ENCODE data around the gene DMGDH. TPM values are rescaled to one million over a fixed set of nuclear protein-coding genes. Genes with fewer than 3 reads are reported as not detected.

The DMGDH gene
- total and polyA plus RNA-seq, 4 donors, result 28.9 to 130 (median 48.5) TPM

DNA sequence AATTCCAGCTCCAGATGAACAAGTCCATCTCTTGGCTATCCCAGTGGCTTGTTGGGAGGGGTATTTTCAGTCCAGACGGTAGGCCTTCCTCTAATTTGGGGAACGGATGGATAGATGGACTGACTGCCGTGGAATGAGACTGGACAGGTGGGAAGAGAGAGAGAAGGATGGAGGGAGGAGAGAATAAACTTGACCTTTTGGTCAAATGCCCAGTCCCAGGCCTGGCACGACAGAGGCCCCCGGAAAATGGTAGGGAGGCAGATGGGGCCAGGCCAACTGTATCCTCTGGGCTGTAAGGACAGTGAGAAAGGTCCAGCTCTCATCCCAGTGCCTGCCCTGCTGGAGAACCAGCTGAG is 43.2 kb upstream of the DMGDH start:
- no peak for DNase-seq (ENCODE audit: low spot score)
- Histone ChIP-seq H3K27ac (ENCODE audit: low read depth in 1 of 2, low read length in 2 of 2) (peak overlapping the region; percentile 76 to 81), H3K4me1 (ENCODE audit: control insufficient read depth in 4 of 4, insufficient read depth in 4 of 4, low read length in 3 of 4) (peaks cover 5 to 68% (median 44%) of the 10 kb centered on the region in 4 donors), H3K9me3 (ENCODE audit: control insufficient read depth in 4 of 4, low read length in 3 of 4) (no peaks in the 10 kb centered on the region), H3K4me3 (ENCODE audit: low read depth in 1 of 3, low read length in 3 of 3) (peak overlapping the region; percentile 74 to 95 (median 75)), H3K36me3 (ENCODE audit: control insufficient read depth in 4 of 4, insufficient read depth in 3 of 4, low read depth in 1 of 4, low read length in 3 of 4) (peaks cover 1 to 12% (median 9%) of the 10 kb centered on the region in 4 donors), H3K9ac (ENCODE audit: low read depth in 1 of 2, low read length in 2 of 2) (peak overlapping the region; percentile 65 to 91), H3K27me3 (ENCODE audit: control insufficient read depth in 4 of 4, insufficient read depth in 4 of 4, low read length in 3 of 4) (no peaks in the 10 kb centered on the region)
- TF ChIP-seq, protein P1, sequence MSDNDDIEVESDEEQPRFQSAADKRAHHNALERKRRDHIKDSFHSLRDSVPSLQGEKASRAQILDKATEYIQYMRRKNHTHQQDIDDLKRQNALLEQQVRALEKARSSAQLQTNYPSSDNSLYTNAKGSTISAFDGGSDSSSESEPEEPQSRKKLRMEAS (IDR thresholded peaks at IDR 0.05), result no peak
- TF ChIP-seq SP1 (IDR thresholded peaks at IDR 0.05) (peak; percentile 12), HNF4A (conservative IDR thresholded peaks at IDR 0.05) (peak in 1 of 2 donors; percentile 6)
- WGBS, result 18% methylated on average over 5 of the region's 5 CpGs

DNA sequence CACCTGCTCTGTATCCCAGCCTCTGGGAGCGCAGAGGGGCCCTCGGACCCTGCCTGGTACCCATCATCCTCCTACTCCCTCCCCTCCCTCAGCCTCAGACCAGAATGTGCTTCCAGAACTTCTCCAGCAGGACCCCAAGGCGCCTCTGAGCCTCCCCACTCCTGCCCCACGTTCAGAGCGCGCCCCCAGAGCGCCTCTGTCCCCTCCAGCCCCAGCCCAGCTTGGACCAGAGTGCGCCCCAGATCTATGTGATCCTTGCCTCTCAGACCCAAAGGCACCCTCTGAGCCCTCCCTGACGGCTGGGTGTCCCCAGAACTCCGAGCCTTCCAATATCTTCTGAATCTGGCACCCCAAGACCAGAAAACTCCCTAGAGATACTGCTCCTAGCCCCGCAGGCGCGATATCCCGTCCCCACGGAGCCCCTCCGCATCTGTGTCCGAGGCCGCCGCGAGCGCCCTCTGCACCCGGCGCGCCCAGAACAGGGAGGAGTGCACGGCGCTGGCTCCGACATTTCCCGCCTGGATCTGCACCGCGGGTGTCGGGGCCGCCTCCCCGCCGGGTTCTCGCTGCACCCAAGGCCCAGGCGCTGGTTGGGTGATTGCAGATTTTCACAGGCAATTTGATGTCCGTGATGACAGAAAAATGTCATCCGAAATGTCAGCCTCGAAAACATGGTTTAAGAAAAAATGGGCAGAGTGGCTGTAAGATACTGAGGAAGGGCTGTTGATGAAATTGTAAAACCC is 42.7 kb upstream of the DMGDH start:
- peak overlapping the region; percentile 76 to 81 for H3K27ac ChIP-seq (ENCODE audit: low read depth in 1 of 2, low read length in 2 of 2)
- peaks cover 5 to 73% (median 46%) of the 10 kb centered on the region in 4 donors for H3K4me1 ChIP-seq (ENCODE audit: control insufficient read depth in 4 of 4, insufficient read depth in 4 of 4, low read length in 3 of 4)
- TF ChIP-seq EGR1 (IDR thresholded peaks at IDR 0.05; ENCODE audit: low read depth in 2 of 2) (no peak), RXRA (IDR thresholded peaks at IDR 0.05) (no peak), HNF4A (conservative IDR thresholded peaks at IDR 0.05) (no peak), FOXA2 (IDR thresholded peaks at IDR 0.05) (no peak), GABPA (IDR thresholded peaks at IDR 0.05 in 1 of 2, conservative IDR thresholded peaks at IDR 0.05 in 1 of 2) (no peak), YY1 (IDR thresholded peaks at IDR 0.05) (no peak), FOXA1 (IDR thresholded peaks at IDR 0.05) (no peak)
- TF ChIP-seq, protein P2, sequence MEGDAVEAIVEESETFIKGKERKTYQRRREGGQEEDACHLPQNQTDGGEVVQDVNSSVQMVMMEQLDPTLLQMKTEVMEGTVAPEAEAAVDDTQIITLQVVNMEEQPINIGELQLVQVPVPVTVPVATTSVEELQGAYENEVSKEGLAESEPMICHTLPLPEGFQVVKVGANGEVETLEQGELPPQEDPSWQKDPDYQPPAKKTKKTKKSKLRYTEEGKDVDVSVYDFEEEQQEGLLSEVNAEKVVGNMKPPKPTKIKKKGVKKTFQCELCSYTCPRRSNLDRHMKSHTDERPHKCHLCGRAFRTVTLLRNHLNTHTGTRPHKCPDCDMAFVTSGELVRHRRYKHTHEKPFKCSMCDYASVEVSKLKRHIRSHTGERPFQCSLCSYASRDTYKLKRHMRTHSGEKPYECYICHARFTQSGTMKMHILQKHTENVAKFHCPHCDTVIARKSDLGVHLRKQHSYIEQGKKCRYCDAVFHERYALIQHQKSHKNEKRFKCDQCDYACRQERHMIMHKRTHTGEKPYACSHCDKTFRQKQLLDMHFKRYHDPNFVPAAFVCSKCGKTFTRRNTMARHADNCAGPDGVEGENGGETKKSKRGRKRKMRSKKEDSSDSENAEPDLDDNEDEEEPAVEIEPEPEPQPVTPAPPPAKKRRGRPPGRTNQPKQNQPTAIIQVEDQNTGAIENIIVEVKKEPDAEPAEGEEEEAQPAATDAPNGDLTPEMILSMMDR (IDR thresholded peaks at IDR 0.05; ENCODE audit: low read depth, low read length, missing input control), result no peak
- DNase-seq (ENCODE audit: low spot score), result peak; percentile 44
- 4% methylated on average over 39 of the region's 39 CpGs for WGBS
- peaks cover 1 to 12% (median 6%) of the 10 kb centered on the region in 4 donors for H3K36me3 ChIP-seq (ENCODE audit: control insufficient read depth in 4 of 4, insufficient read depth in 3 of 4, low read depth in 1 of 4, low read length in 3 of 4)
- no peaks in the 10 kb centered on the region for H3K9me3 ChIP-seq (ENCODE audit: control insufficient read depth in 4 of 4, low read length in 3 of 4)
- peak overlapping the region; percentile 65 to 91 for H3K9ac ChIP-seq (ENCODE audit: low read depth in 1 of 2, low read length in 2 of 2)
- peak overlapping the region; percentile 74 to 95 (median 75) for H3K4me3 ChIP-seq (ENCODE audit: low read depth in 1 of 3, low read length in 3 of 3)
- no peaks in the 10 kb centered on the region for H3K27me3 ChIP-seq (ENCODE audit: control insufficient read depth in 4 of 4, insufficient read depth in 4 of 4, low read length in 3 of 4)

DNA sequence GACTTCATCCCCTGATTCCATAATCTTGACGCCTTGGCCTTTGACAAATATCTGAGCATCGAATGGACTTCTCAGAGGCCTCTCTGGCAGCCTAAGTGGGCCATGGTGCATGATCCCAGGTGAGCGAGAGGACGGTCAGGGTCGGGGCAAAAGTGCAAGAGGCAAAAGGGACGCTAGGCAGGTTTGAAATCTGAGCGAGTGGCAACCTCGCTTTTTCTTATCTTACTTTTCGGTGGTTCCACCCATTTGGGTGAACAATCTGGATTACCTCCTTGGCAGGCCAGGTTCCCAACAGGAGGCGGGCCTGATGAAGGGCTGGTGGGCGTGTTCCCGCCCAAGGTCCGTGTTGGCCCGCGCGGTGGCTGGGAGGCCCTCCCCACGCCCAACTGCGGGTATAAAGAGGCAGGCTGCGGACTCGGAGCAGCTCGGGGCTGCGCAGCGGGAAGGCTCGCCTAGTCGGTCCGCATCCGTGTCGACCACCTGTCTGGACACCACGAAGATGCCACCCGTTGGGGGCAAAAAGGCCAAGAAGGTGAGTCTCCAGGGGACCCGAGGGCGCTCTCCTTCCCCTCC is 42.0 kb upstream of the DMGDH start, which contains the start of gene BHMT:
BHMT (plus strand) TSS at position 423 of the 573 bp plus-strand sequence; CDS start at position 500, 77 bp downstream.
- peak within 1 kb of the TSS; percentile 74 to 95 (median 75) for H3K4me3 ChIP-seq (ENCODE audit: low read depth in 1 of 3, low read length in 3 of 3)
- WGBS, result 10% methylated on average over 32 of the region's 32 CpGs
- peak within 1 kb of the TSS; percentile 76 to 81 for H3K27ac ChIP-seq (ENCODE audit: low read depth in 1 of 2, low read length in 2 of 2)
- H3K9ac ChIP-seq (ENCODE audit: low read depth in 1 of 2, low read length in 2 of 2), result peak within 1 kb of the TSS; percentile 65 to 91
- no peaks in the 10 kb centered on the region for H3K27me3 ChIP-seq (ENCODE audit: control insufficient read depth in 4 of 4, insufficient read depth in 4 of 4, low read length in 3 of 4)
- H3K9me3 ChIP-seq (ENCODE audit: control insufficient read depth in 4 of 4, low read length in 3 of 4), result no peaks in the 10 kb centered on the region
- H3K4me1 ChIP-seq (ENCODE audit: control insufficient read depth in 4 of 4, insufficient read depth in 4 of 4, low read length in 3 of 4), result peaks cover 5 to 73% (median 46%) of the 10 kb centered on the region in 4 donors
- peaks cover 0 to 10% (median under 1%) of the 10 kb centered on the region in 4 donors for H3K36me3 ChIP-seq (ENCODE audit: control insufficient read depth in 4 of 4, insufficient read depth in 3 of 4, low read depth in 1 of 4, low read length in 3 of 4)
- peak; percentile 68 for DNase-seq (ENCODE audit: low spot score)
- peak; percentile 92 to 93 for TF ChIP-seq HNF4A (conservative IDR thresholded peaks at IDR 0.05)
- no peak for TF ChIP-seq NR2F2 (IDR thresholded peaks at IDR 0.05)
- peak; percentile 89 to 97 for TF ChIP-seq RXRA (IDR thresholded peaks at IDR 0.05)
- TF ChIP-seq, protein P1 (IDR thresholded peaks at IDR 0.05), result peak; percentile 60
- TF ChIP-seq, protein P3, sequence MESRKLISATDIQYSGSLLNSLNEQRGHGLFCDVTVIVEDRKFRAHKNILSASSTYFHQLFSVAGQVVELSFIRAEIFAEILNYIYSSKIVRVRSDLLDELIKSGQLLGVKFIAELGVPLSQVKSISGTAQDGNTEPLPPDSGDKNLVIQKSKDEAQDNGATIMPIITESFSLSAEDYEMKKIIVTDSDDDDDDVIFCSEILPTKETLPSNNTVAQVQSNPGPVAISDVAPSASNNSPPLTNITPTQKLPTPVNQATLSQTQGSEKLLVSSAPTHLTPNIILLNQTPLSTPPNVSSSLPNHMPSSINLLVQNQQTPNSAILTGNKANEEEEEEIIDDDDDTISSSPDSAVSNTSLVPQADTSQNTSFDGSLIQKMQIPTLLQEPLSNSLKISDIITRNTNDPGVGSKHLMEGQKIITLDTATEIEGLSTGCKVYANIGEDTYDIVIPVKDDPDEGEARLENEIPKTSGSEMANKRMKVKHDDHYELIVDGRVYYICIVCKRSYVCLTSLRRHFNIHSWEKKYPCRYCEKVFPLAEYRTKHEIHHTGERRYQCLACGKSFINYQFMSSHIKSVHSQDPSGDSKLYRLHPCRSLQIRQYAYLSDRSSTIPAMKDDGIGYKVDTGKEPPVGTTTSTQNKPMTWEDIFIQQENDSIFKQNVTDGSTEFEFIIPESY (IDR thresholded peaks at IDR 0.05), result peak; percentile 40
- peak in 1 of 2 donors; percentile 72 for TF ChIP-seq JUND (IDR thresholded peaks at IDR 0.05)
- TF ChIP-seq, protein P4, sequence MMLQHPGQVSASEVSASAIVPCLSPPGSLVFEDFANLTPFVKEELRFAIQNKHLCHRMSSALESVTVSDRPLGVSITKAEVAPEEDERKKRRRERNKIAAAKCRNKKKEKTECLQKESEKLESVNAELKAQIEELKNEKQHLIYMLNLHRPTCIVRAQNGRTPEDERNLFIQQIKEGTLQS (IDR thresholded peaks at IDR 0.05), result no peak
- no peak for TF ChIP-seq GABPA (IDR thresholded peaks at IDR 0.05 in 1 of 2, conservative IDR thresholded peaks at IDR 0.05 in 1 of 2)
- TF ChIP-seq, protein P5, sequence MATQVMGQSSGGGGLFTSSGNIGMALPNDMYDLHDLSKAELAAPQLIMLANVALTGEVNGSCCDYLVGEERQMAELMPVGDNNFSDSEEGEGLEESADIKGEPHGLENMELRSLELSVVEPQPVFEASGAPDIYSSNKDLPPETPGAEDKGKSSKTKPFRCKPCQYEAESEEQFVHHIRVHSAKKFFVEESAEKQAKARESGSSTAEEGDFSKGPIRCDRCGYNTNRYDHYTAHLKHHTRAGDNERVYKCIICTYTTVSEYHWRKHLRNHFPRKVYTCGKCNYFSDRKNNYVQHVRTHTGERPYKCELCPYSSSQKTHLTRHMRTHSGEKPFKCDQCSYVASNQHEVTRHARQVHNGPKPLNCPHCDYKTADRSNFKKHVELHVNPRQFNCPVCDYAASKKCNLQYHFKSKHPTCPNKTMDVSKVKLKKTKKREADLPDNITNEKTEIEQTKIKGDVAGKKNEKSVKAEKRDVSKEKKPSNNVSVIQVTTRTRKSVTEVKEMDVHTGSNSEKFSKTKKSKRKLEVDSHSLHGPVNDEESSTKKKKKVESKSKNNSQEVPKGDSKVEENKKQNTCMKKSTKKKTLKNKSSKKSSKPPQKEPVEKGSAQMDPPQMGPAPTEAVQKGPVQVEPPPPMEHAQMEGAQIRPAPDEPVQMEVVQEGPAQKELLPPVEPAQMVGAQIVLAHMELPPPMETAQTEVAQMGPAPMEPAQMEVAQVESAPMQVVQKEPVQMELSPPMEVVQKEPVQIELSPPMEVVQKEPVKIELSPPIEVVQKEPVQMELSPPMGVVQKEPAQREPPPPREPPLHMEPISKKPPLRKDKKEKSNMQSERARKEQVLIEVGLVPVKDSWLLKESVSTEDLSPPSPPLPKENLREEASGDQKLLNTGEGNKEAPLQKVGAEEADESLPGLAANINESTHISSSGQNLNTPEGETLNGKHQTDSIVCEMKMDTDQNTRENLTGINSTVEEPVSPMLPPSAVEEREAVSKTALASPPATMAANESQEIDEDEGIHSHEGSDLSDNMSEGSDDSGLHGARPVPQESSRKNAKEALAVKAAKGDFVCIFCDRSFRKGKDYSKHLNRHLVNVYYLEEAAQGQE (IDR thresholded peaks at IDR 0.05), result peak; percentile 81
- peak; percentile 10 for TF ChIP-seq FOXA1 (IDR thresholded peaks at IDR 0.05)
- peak; percentile 56 for TF ChIP-seq HNF4G (IDR thresholded peaks at IDR 0.05)
- peak; percentile 84 for TF ChIP-seq YY1 (IDR thresholded peaks at IDR 0.05)
- TF ChIP-seq TAF1 (conservative IDR thresholded peaks at IDR 0.05), result peak; percentile 73
- TF ChIP-seq FOXA2 (IDR thresholded peaks at IDR 0.05), result peak; percentile 22
